ENCODE results near the gene F7.

DNA sequence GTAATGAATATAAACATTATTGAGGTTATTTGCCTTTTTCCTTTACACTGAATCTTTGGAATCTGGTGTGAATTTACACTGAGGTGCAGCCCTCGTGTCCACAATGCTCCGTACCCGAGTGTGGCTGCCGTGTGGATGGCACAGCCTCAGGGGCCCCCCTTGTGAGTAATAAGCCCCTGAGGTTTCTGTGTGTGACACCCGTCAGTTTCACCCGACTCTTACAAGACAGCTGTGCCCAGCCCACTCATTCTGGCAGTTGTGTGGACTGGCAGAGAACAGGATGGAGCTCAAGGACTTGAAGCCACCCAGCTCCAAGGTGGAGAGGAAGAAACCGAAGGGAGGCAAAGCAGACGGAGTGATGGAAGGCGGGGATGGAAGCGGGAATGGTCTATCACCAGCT is 60.7 kb downstream of the F7 start:
- TF ChIP-seq POLR2A (IDR thresholded peaks at IDR 0.05): no peak
- TF ChIP-seq, protein P1, sequence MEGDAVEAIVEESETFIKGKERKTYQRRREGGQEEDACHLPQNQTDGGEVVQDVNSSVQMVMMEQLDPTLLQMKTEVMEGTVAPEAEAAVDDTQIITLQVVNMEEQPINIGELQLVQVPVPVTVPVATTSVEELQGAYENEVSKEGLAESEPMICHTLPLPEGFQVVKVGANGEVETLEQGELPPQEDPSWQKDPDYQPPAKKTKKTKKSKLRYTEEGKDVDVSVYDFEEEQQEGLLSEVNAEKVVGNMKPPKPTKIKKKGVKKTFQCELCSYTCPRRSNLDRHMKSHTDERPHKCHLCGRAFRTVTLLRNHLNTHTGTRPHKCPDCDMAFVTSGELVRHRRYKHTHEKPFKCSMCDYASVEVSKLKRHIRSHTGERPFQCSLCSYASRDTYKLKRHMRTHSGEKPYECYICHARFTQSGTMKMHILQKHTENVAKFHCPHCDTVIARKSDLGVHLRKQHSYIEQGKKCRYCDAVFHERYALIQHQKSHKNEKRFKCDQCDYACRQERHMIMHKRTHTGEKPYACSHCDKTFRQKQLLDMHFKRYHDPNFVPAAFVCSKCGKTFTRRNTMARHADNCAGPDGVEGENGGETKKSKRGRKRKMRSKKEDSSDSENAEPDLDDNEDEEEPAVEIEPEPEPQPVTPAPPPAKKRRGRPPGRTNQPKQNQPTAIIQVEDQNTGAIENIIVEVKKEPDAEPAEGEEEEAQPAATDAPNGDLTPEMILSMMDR (IDR thresholded peaks at IDR 0.05 in 4 of 5, conservative IDR thresholded peaks at IDR 0.05 in 1 of 5): no peak
